Activated CD4-positive, alpha-beta T cell treated with anti-CD3 and anti-CD28 coated beads for 36 hours (primary cell): Measurements from ENCODE around the gene HIGD2B. TPM values are rescaled to one million over a fixed set of nuclear protein-coding genes. Genes with fewer than 3 reads are reported as not detected.
A peak's percentile ranks its signal among the peaks of the same experiment; 100 is the strongest.
"Not testable (repeated sequence)": the region's sequence is repeated elsewhere in the genome, so short reads cannot be mapped to it uniquely, and the experiment has no call there.

Experiments used
- ATAC-seq: fragments of 200-7000 bp; cut with Tn5 transposase; one replicate; pipeline ENCODE4 v1.10.0; 2021; ENCODE audit warnings: mild to moderate bottlenecking, moderate library complexity
- CTCF ChIA-PET: fragments of 350-600 bp; sonication (Branson Sonifier 250); formaldehyde crosslinking; loops from one replicate; lab custom pipeline; 2021; ENCODE audit warnings: antibody characterized with exemption; lab: Charles Lee
- POLR2A ChIA-PET: fragments of 350-600 bp; sonication (Branson Sonifier 250); formaldehyde crosslinking; loops from one replicate; lab custom pipeline; 2021; ENCODE audit warnings: antibody characterized with exemption, inconsistent platforms; lab: Charles Lee
- DNase-seq: peaks from one replicate; pipeline ENCODE4 v3.0.0-alpha.2; 2020
- H3K27ac Mint-ChIP-seq: one replicate; pipeline ENCODE4 v1.8.0; 2021; ENCODE audit warnings: mixed read lengths
- H3K27me3 Mint-ChIP-seq: one replicate; pipeline ENCODE4 v1.8.0; 2021; ENCODE audit warnings: mixed read lengths
- H3K36me3 Mint-ChIP-seq: one replicate; pipeline ENCODE4 v1.8.0; 2021; ENCODE audit warnings: low read depth, mixed read lengths
- H3K4me1 Mint-ChIP-seq: one replicate; pipeline ENCODE4 v1.8.0; 2021; ENCODE audit warnings: mixed read lengths
- H3K4me3 Mint-ChIP-seq: one replicate; pipeline ENCODE4 v1.8.0; 2021; ENCODE audit warnings: mild to moderate bottlenecking, moderate library complexity, mixed read lengths
- H3K9me3 Mint-ChIP-seq: one replicate; pipeline ENCODE4 v1.8.0; 2021; ENCODE audit warnings: low read depth, mixed read lengths
- intact Hi-C, 2 experiments: fragments of 100-400 bp; cut with DNase I in 1 of 2; cut with micrococcal nuclease in 1 of 2; formaldehyde crosslinking; loops; one replicate each; pipeline versions ENCODE4 v1.14.2 to v1.15.1; 2022 to 2024; cut with DNase I, micrococcal nuclease
- total RNA-seq, 2 experiments: library from RNA; stranded (reverse); gene quantifications; one replicate each; pipeline ENCODE4 v1.2.3, GENCODE V29; 2021

Gene HIGD2B
- total RNA-seq, 2 experiments from 2014 or later = not detected

- ATAC-seq (peak; percentile 42), DNase-seq (peak; percentile 85)
- POLR2A ChIA-PET = no interaction called here
- no peak overlapping the region for H3K4me3 Mint-ChIP-seq
- intact Hi-C loops = loop anchor here (1.0 to 5.0 kb wide), 5 partner anchors 60 to 550 kb away; partner anchors contain the start of gene ADPGK (in 1 of the 2)
- no peaks in the 10 kb centered on the region for H3K4me1 Mint-ChIP-seq
- no peak overlapping the region for H3K27ac Mint-ChIP-seq
- no peaks in the 10 kb centered on the region for H3K27me3 Mint-ChIP-seq
- CTCF ChIA-PET = interaction anchor here (0.6 to 2.7 kb wide), 51 partner anchors 9 to 983 kb away, joined by 3 to 42 read pairs (median 4); no protein-coding TSS in a partner anchor
- no peaks in the 10 kb centered on the region for H3K9me3 Mint-ChIP-seq
- H3K36me3 Mint-ChIP-seq = peaks cover 12% of the 10 kb centered on the region
Measured at GRCh38 chr15:72722071-72722696, 36.2 kb upstream of the HIGD2B start.

DNA sequence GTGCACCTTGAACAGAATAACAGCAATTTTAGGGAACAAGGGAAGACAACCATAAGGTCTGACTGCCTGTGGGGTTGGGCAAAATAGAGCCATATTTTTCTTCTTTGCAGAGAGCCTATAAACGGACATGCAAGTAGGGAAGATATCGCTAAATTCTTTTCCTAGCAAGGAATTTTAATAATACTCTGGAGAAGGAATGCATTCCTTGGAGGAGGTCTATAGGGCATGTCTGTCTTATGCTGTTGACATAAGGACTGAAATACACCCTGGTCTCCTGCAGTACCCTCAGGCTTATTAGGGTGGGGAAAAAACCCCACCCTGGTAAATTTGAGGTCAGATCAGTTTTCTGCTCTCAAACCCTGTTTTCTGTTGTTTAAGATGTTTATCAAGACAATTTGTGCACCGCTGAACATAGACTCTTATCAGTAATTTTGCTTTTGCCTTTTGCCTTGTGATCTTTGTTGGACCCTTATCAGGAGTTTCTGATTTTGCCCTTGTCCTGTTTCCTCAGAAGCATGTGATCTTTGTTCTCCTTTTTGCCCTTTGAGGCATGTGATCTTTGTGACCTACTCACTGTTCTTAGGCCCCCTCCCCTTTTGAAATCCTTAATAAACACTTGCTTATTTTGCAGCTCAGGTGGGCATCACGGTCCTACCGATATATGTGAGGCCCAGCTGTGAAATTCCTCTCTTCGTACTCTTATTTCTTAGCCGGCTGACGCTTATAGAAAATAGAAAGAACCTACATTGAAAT is 22.7 kb upstream of the HIGD2B start:
- POLR2A ChIA-PET, H3K4me1 Mint-ChIP-seq, DNase-seq, ATAC-seq, intact Hi-C loops, H3K27me3 Mint-ChIP-seq, H3K9me3 Mint-ChIP-seq, H3K36me3 Mint-ChIP-seq, H3K4me3 Mint-ChIP-seq, H3K27ac Mint-ChIP-seq: not testable (repeated sequence)
- CTCF ChIA-PET = interaction anchor here (1.7 kb wide), 1 partner anchor 13 kb away, joined by 7 read pairs; no protein-coding TSS in a partner anchor

DNA sequence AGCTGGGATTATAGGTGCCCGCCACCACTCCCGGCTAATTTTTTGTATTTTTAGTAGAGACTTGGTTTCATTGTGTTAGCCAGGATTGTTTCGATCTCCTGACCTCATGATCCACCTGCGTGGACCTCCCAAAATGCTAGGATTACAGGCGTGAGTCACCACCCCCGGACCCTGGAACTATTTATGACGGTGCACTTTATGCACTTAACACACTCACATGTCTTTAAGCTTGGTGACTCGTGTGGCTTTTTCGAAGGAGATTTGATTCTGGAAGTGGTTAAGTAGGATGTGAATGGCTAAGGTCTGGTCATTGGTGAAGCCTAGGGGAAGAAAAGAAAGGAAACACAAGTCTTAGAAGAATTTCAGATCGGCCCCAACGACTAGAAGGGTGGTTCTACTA is 20.3 kb upstream of the HIGD2B start:
- Mint-ChIP-seq H3K4me1 (peaks cover 4% of the 10 kb centered on the region), H3K27me3 (no peaks in the 10 kb centered on the region), H3K9me3 (no peaks in the 10 kb centered on the region), H3K36me3 (peaks cover 2% of the 10 kb centered on the region), H3K27ac (no peak overlapping the region), H3K4me3 (no peak overlapping the region)
- ChIA-PET CTCF (interaction anchor here (0.7 to 1.9 kb wide), 3 partner anchors 13 to 111 kb away, joined by 3 to 8 read pairs (median 6); no protein-coding TSS in a partner anchor), POLR2A (interaction anchor here (0.6 kb wide), 2 partner anchors 30 to 945 kb away, joined by 3 read pairs; no protein-coding TSS in a partner anchor)
- DNase-seq = no peak
- ATAC-seq = no peak
- intact Hi-C loops = no loop called here

DNA sequence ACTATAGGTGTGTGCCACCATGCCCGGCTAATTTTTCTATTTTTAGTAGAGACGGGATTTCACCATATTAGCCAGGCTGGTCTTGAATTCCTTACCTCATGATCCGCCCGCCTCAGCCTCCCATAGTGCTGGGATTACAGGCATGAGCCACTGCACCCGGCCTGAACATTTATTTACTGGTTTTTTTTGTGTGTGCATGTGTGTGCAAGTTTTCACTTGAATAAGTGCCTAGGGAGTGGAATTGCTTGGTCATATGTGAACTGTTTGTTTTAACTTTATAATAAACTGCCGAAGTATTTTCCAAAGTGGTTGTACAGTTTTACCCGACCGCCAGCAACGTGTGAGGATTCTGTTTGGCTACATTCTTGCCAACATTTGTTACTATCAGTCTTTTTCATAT is 14.1 kb upstream of the HIGD2B start:
- H3K36me3 Mint-ChIP-seq = peaks cover 4% of the 10 kb centered on the region
- no peaks in the 10 kb centered on the region for H3K27me3 Mint-ChIP-seq
- POLR2A ChIA-PET = no interaction called here
- H3K27ac Mint-ChIP-seq = no peak overlapping the region
- CTCF ChIA-PET = no interaction called here
- H3K9me3 Mint-ChIP-seq = no peaks in the 10 kb centered on the region
- intact Hi-C loops = no loop called here
- no peak for DNase-seq
- no peak for ATAC-seq
- peaks cover 4% of the 10 kb centered on the region for H3K4me1 Mint-ChIP-seq
- H3K4me3 Mint-ChIP-seq = no peak overlapping the region

DNA sequence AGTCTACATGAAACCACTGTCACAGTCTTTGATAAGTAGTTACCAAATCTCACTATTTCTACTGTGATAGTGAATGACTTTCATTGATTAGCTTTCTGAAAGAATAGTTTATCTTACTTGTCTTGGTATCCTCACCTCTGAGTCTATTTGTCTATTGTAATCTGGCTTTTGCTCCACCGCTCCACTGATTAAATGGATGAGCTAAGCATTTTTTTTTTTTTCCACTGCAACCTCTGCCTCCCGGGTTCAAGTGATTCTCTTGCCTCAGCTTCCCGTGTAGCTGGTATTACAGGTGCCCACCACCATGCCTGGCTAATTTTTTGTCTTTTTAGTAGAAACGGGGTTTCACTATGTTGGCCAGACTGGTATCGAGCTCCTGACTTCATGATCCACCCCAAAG is 13.0 kb upstream of the HIGD2B start:
- peaks cover 4% of the 10 kb centered on the region for H3K36me3 Mint-ChIP-seq
- H3K27me3 Mint-ChIP-seq = no peaks in the 10 kb centered on the region
- H3K4me3 Mint-ChIP-seq = no peak overlapping the region
- H3K4me1 Mint-ChIP-seq = peaks cover 11% of the 10 kb centered on the region
- ATAC-seq = no peak
- POLR2A ChIA-PET = interaction anchor here (0.6 kb wide), 1 partner anchor 288 kb away, joined by 3 read pairs; no protein-coding TSS in a partner anchor
- no peak overlapping the region for H3K27ac Mint-ChIP-seq
- no peaks in the 10 kb centered on the region for H3K9me3 Mint-ChIP-seq
- CTCF ChIA-PET = interaction anchor here (0.7 to 0.8 kb wide), 2 partner anchors 23 to 913 kb away, joined by 3 to 5 read pairs; no protein-coding TSS in a partner anchor
- no peak for DNase-seq
- intact Hi-C loops = no loop called here

DNA sequence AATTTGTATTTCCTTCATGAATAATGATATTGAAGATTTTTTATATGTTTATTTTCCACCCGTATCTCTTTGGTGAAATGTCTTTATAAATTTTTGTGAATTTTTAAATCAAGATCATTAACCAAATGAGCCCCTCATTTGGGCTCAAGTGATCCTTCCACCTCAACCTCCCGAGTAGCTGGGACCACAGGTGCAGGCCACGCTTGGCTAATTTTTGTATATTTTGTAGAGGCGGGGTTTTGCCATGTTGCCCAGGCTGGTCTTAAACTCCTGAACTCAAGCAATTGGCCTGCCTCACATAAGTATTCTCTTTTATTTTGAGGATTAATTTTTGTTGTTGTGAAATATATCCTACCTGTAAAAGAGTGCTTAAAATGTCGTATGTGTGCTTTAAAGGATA is 5.0 kb upstream of the HIGD2B start:
- no peak overlapping the region for H3K4me3 Mint-ChIP-seq
- POLR2A ChIA-PET = interaction anchor here (0.6 kb wide), 1 partner anchor 30 kb away, joined by 3 read pairs; no protein-coding TSS in a partner anchor
- H3K27me3 Mint-ChIP-seq = no peaks in the 10 kb centered on the region
- intact Hi-C loops = no loop called here
- H3K36me3 Mint-ChIP-seq = peaks cover 3% of the 10 kb centered on the region
- no peak for ATAC-seq
- no peaks in the 10 kb centered on the region for H3K9me3 Mint-ChIP-seq
- no peak overlapping the region for H3K27ac Mint-ChIP-seq
- peaks cover 14% of the 10 kb centered on the region for H3K4me1 Mint-ChIP-seq
- DNase-seq = no peak
- CTCF ChIA-PET = no interaction called here

DNA sequence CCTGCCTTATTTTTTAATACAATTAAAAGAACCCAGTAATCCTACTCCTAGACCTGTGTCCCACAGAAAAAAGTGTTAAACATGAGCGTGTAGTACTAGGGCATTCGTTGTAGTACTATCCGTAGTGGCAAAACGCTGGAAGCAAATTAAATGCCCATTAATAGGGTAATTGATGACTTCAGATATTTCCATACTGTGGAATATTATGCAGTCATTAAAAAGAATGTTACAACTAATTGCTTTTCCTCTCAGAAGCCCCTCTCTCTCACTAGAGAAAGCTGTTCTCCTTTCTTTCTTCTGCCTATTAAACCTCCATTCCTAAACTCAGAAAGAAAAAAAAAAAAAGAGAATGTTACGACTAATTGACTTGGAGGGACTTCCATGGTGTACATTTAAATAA is 2.7 kb upstream of the HIGD2B start:
- Mint-ChIP-seq H3K27ac (no peak overlapping the region), H3K27me3 (no peaks in the 10 kb centered on the region), H3K4me1 (peaks cover 12% of the 10 kb centered on the region), H3K36me3 (no peaks in the 10 kb centered on the region), H3K9me3 (no peaks in the 10 kb centered on the region), H3K4me3 (no peak overlapping the region)
- POLR2A ChIA-PET = no interaction called here
- ATAC-seq (no peak), DNase-seq (no peak)
- CTCF ChIA-PET = interaction anchor here (0.6 to 1.6 kb wide), 2 partner anchors 88 to 559 kb away, joined by 3 to 4 read pairs; no protein-coding TSS in a partner anchor
- intact Hi-C loops = loop anchor here (5.0 kb wide), 4 partner anchors 216 to 461 kb away; partner anchors contain the start of genes ARIH1 (in 1 of the 2), CELF6 (in 1 of the 2) and NEO1 (in 1 of the 2)

- no peaks in the 10 kb centered on the region for H3K27me3 Mint-ChIP-seq
- H3K4me3 Mint-ChIP-seq = peak overlapping the region; percentile 89
- ChIA-PET POLR2A (interaction anchor here (1.0 kb wide), 1 partner anchor 55 kb away, joined by 5 read pairs; no protein-coding TSS in a partner anchor), CTCF (interaction anchor here (1.3 to 3.4 kb wide), 5 partner anchors 12 to 218 kb away, joined by 3 to 16 read pairs (median 6); no protein-coding TSS in a partner anchor)
- no peak for ATAC-seq
- no peaks in the 10 kb centered on the region for H3K36me3 Mint-ChIP-seq
- H3K4me1 Mint-ChIP-seq = peaks cover 20% of the 10 kb centered on the region
- peak; percentile 13 for DNase-seq
- H3K27ac Mint-ChIP-seq = peak overlapping the region; percentile 92
- H3K9me3 Mint-ChIP-seq = no peaks in the 10 kb centered on the region
- intact Hi-C loops = loop anchor here (5.0 kb wide), 4 partner anchors 213 to 458 kb away; partner anchors contain the start of genes ARIH1 (in 1 of the 2), CELF6 (in 1 of the 2) and NEO1 (in 1 of the 2)
Measured at GRCh38 chr15:72685301-72685924, 569 bp downstream of the HIGD2B start.

GRCh38 chr15:72682772-72683171 is 3.2 kb downstream of the HIGD2B start:
- POLR2A ChIA-PET = no interaction called here
- peaks cover 20% of the 10 kb centered on the region for H3K4me1 Mint-ChIP-seq
- no peak overlapping the region for H3K27ac Mint-ChIP-seq
- H3K36me3 Mint-ChIP-seq = no peaks in the 10 kb centered on the region
- H3K27me3 Mint-ChIP-seq = peaks cover 5% of the 10 kb centered on the region
- DNase-seq (no peak), ATAC-seq (no peak)
- H3K9me3 Mint-ChIP-seq = no peaks in the 10 kb centered on the region
- CTCF ChIA-PET = no interaction called here
- no peak overlapping the region for H3K4me3 Mint-ChIP-seq
- intact Hi-C loops = no loop called here

GRCh38 chr15:72680931-72681330 is 5.1 kb downstream of the HIGD2B start:
- H3K27ac Mint-ChIP-seq = no peak overlapping the region
- H3K27me3 Mint-ChIP-seq = peaks cover 7% of the 10 kb centered on the region
- ChIA-PET CTCF (interaction anchor here (0.6 to 2.1 kb wide), 2 partner anchors 10 to 46 kb away, joined by 3 to 9 read pairs; no protein-coding TSS in a partner anchor), POLR2A (interaction anchor here (0.7 kb wide), 1 partner anchor 557 kb away, joined by 8 read pairs; no protein-coding TSS in a partner anchor)
- peaks cover 15% of the 10 kb centered on the region for H3K4me1 Mint-ChIP-seq
- ATAC-seq (no peak), DNase-seq (no peak)
- no peaks in the 10 kb centered on the region for H3K9me3 Mint-ChIP-seq
- no peak overlapping the region for H3K4me3 Mint-ChIP-seq
- intact Hi-C loops = no loop called here
- no peaks in the 10 kb centered on the region for H3K36me3 Mint-ChIP-seq

- no peaks in the 10 kb centered on the region for H3K36me3 Mint-ChIP-seq
- DNase-seq (no peak), ATAC-seq (no peak)
- intact Hi-C loops = no loop called here
- ChIA-PET CTCF (no interaction called here), POLR2A (no interaction called here)
- no peaks in the 10 kb centered on the region for H3K9me3 Mint-ChIP-seq
- H3K27me3 Mint-ChIP-seq = peaks cover 7% of the 10 kb centered on the region
- no peak overlapping the region for H3K4me3 Mint-ChIP-seq
- no peak overlapping the region for H3K27ac Mint-ChIP-seq
- no peaks in the 10 kb centered on the region for H3K4me1 Mint-ChIP-seq
Measured at GRCh38 chr15:72676838-72677237, 9.1 kb downstream of the HIGD2B start.
